ENCODE data around the gene TBX4. TPM values are rescaled to one million over a fixed set of nuclear protein-coding genes. Genes with fewer than 3 reads are reported as not detected.

Gene TBX4
- total and polyA plus RNA-seq, 2 of the 13 experiments (the other 11 are each of a cell fraction or from before 2014, with no cell fraction given): 0.11 to 1.1 TPM

DNA sequence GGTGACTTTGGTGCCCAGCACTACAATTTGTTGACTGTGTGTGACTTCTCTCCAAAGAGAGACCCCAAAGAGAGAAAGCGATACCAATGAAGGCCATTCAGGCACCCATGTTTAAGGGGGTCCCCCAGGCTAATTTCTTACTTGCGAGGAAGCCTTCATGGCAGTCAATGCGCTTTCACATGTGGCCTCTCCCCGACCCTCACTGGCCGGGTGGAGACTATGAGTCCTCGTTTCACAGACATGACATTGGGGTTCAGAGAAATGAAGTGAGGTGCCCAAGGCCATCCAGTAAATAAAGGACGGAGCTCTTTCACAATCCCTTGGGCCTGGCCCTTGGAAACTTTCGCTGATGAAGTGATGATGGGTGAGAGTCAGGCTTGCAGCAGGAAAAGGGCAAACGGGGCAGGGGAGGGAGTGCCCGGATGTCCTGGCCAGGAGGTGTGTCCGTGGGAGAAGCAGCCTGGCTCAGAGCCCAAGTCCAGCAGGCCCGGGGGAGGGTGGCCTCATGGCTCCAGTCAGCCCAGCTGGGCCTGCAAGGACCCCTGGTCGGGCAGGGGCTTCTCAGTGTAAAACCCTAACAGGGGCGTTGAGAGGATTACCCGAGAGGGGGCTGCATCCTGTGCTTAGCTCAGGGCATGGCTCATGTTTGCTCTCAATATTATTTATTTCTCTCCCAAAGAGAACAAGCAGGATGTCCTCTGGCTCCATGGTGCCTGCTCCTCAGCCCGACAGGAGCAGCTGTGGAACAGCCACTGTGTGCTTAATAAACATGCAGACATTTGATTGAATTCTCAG lies 37.9 kb upstream of the TBX4 start (continued):
- TF ChIP-seq, protein P1, sequence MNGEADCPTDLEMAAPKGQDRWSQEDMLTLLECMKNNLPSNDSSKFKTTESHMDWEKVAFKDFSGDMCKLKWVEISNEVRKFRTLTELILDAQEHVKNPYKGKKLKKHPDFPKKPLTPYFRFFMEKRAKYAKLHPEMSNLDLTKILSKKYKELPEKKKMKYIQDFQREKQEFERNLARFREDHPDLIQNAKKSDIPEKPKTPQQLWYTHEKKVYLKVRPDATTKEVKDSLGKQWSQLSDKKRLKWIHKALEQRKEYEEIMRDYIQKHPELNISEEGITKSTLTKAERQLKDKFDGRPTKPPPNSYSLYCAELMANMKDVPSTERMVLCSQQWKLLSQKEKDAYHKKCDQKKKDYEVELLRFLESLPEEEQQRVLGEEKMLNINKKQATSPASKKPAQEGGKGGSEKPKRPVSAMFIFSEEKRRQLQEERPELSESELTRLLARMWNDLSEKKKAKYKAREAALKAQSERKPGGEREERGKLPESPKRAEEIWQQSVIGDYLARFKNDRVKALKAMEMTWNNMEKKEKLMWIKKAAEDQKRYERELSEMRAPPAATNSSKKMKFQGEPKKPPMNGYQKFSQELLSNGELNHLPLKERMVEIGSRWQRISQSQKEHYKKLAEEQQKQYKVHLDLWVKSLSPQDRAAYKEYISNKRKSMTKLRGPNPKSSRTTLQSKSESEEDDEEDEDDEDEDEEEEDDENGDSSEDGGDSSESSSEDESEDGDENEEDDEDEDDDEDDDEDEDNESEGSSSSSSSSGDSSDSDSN (CRISPR knock-in tag; IDR thresholded peaks at IDR 0.05): no peak
- TF ChIP-seq ZNF556 (CRISPR knock-in tag; IDR thresholded peaks at IDR 0.05; ENCODE audit: borderline replicate concordance) (0 out of 2 replicates have a peak, but pooled peaks have one; percentile 38), ZNF841 (CRISPR knock-in tag; IDR thresholded peaks at IDR 0.05; ENCODE audit: borderline replicate concordance) (no peak), NFKB2 (CRISPR knock-in tag; IDR thresholded peaks at IDR 0.05; ENCODE audit: borderline replicate concordance) (peak; percentile 61; the same call in 1 of the 2 replicates), ZNF383 (CRISPR knock-in tag; IDR thresholded peaks at IDR 0.05; ENCODE audit: borderline replicate concordance) (0 out of 2 replicates have a peak, but pooled peaks have one; percentile 75), ZBTB39 (CRISPR knock-in tag; IDR thresholded peaks at IDR 0.05) (no peak), MYC (CRISPR knock-in tag; IDR thresholded peaks at IDR 0.05; ENCODE audit: borderline replicate concordance) (no peak; the same call in 1 of the 2 replicates), PRMT3 (CRISPR knock-in tag; IDR thresholded peaks at IDR 0.05; ENCODE audit: borderline replicate concordance, low read depth) (0 out of 2 replicates have a peak, but pooled peaks have one; percentile 53), THAP11 (CRISPR knock-in tag; IDR thresholded peaks at IDR 0.05) (no peak), MTA3 (CRISPR knock-in tag; IDR thresholded peaks at IDR 0.05) (no peak), BCL6 (CRISPR knock-in tag; IDR thresholded peaks at IDR 0.05) (no peak), ZNF691 (CRISPR knock-in tag; IDR thresholded peaks at IDR 0.05; ENCODE audit: borderline replicate concordance, low read depth) (no peak), ZNF839 (CRISPR knock-in tag; IDR thresholded peaks at IDR 0.05; ENCODE audit: borderline replicate concordance) (no peak), AHDC1 (CRISPR knock-in tag; IDR thresholded peaks at IDR 0.05; ENCODE audit: borderline replicate concordance) (no peak), ARNTL (CRISPR knock-in tag; IDR thresholded peaks at IDR 0.05) (0 out of 2 replicates have a peak, but pooled peaks have one; percentile 24), ZNF333 (CRISPR knock-in tag; IDR thresholded peaks at IDR 0.05; ENCODE audit: borderline replicate concordance) (no peak), FIP1L1 (IDR thresholded peaks at IDR 0.05; ENCODE audit: borderline replicate concordance, insufficient read depth, low read depth, low read length) (no peak)

Data from HepG2 (cell line).